Psoas muscle (tissue), 8 donors: Measurements from ENCODE around the gene PMEPA1. TPM values are rescaled to one million over a fixed set of nuclear protein-coding genes. Genes with fewer than 3 reads are reported as not detected.

Experiments used
- ATAC-seq, 4 donors: fragments of 200-7000 bp; cut with Tn5 transposase; one replicate each; pipeline ENCODE4 v1.9.1; 2020; ENCODE audit warnings: moderate library complexity in 3 of 4, mild to moderate bottlenecking in 2 of 4
- DNase-seq, 2 donors: peaks; one replicate each; pipeline ENCODE4 v3.0.0-alpha.2; 2020
- H3K27ac ChIP-seq: fragments of 200-600 bp; one replicate; pipeline ENCODE4 v1.8.0; 2022
- H3K27me3 ChIP-seq, 3 donors: fragments of 200-600 bp in 1 of 3; one replicate each; pipeline versions ENCODE4 v1.6.1 to v1.8.0; 2013 to 2022; ENCODE audit warnings: low read length in 2 of 3, mild to moderate bottlenecking in 2 of 3, moderate library complexity in 1 of 3; ENCODE audit not compliant: insufficient read depth in 3 of 3
- H3K36me3 ChIP-seq, 2 donors: fragments of 200-600 bp in 1 of 2; one replicate each; pipeline versions ENCODE4 v1.6.1 to v1.8.0; 2013 to 2022; ENCODE audit warnings: low read depth in 1 of 2, mild to moderate bottlenecking in 1 of 2, moderate library complexity in 1 of 2; ENCODE audit not compliant: insufficient read depth in 1 of 2
- H3K4me1 ChIP-seq: fragments of 200-600 bp; one replicate; pipeline ENCODE4 v1.8.0; 2022
- H3K4me3 ChIP-seq: fragments of 200-600 bp; one replicate; pipeline ENCODE4 v1.8.0; 2022; ENCODE audit warnings: mild to moderate bottlenecking
- H3K9me3 ChIP-seq: fragments of 200-600 bp; one replicate; pipeline ENCODE4 v1.8.0; 2022
- WGBS, 3 donors: extraction: QIAGEN DNeasy Blood & Tissue Kit; methylation state at CpG; one replicate each; pipeline versions ENCODE4 v1.1.6 to v1.1.7; 2013; 5-methylcytosine and 5-hydroxymethylcytosine counted together
- intact Hi-C, 2 donors: fragments of 100-400 bp; cut with DNase I; formaldehyde crosslinking; loops; one replicate each; pipeline versions ENCODE4 v1.11.0 to v1.14.2; 2022
- polyA plus RNA-seq, 3 donors: library from polyadenylated mRNA; stranded (reverse); fragments of 200-250 nt; gene quantifications; one replicate each; pipeline ENCODE4 v1.2.3, GENCODE V29; 2013
- total RNA-seq, 4 donors: library from RNA; stranded (reverse); fragmentation: NEBNext Ultra II Directional in 2 of 4; extraction: Animal tissue kit (Norgen Biotek cat#: 25700) in 2 of 4; gene quantifications; one replicate each; pipeline versions ENCODE4 v1.2.1 to v1.2.4, GENCODE V29; 2021 to 2023
- TF ChIP-seq, protein P1 (sequence below): fragments of 200-600 bp; IDR thresholded peaks from one replicate; pipeline ENCODE4 v1.8.0; 2022; ENCODE audit warnings: antibody characterized with exemption
- donor health status: healthy with polysubstance abuse.
- donor health status: DM: no; HTN: no; CAD: no; lungs with moderate emphysema.
- donor health status: Bipolar disorder and iron deficiency.
- donor health status: healthy.
- donor health status: DM: yes; HTN: yes; CAD: no.
- donor health status: DM: no; HTN: no; CAD: no.
- donor health status: DM: no; HTN: no; CAD: no.
- donor health status: DM: yes; HTN: yes; CAD: no.

The PMEPA1 gene
- total and polyA plus RNA-seq, 7 donors = 8.9 to 34.0 (median 17.1) TPM

DNA sequence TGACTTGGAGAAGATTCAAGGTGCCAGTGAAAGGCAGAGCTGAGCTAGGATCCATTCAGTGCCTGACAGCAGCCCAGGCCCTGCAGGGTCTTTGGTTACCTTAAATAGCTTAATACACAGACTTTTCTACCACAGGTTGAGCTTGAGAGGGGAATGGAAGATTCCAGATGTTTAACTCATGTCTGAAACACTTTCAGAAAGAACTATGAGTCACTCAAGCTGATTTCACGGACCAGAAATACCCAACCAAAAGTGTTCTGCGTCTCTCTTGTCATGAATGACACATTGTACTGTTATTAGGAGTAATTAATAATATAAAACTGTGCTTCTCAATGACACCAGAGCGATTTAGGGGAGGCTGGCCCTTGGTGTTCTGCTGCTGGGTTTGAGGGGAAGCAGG lies 6.4 kb upstream of the PMEPA1 start:
- DNase-seq (no peak), ATAC-seq (peak in 1 of 4 donors; percentile 34)
- H3K27me3 ChIP-seq = no peaks in the 10 kb centered on the region
- WGBS, 3 donors = 29 to 42% (median 38%) methylated on average over 3 of the region's 3 CpGs
- H3K9me3 ChIP-seq = no peaks in the 10 kb centered on the region
- TF ChIP-seq, protein P1, sequence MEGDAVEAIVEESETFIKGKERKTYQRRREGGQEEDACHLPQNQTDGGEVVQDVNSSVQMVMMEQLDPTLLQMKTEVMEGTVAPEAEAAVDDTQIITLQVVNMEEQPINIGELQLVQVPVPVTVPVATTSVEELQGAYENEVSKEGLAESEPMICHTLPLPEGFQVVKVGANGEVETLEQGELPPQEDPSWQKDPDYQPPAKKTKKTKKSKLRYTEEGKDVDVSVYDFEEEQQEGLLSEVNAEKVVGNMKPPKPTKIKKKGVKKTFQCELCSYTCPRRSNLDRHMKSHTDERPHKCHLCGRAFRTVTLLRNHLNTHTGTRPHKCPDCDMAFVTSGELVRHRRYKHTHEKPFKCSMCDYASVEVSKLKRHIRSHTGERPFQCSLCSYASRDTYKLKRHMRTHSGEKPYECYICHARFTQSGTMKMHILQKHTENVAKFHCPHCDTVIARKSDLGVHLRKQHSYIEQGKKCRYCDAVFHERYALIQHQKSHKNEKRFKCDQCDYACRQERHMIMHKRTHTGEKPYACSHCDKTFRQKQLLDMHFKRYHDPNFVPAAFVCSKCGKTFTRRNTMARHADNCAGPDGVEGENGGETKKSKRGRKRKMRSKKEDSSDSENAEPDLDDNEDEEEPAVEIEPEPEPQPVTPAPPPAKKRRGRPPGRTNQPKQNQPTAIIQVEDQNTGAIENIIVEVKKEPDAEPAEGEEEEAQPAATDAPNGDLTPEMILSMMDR = no peak
- H3K27ac ChIP-seq = peak overlapping the region; percentile 73
- H3K36me3 ChIP-seq = no peaks in the 10 kb centered on the region
- peaks cover 73% of the 10 kb centered on the region for H3K4me1 ChIP-seq
- no peak overlapping the region for H3K4me3 ChIP-seq
- intact Hi-C loops = loop anchor here in 1 of 2 donors (5.0 kb wide), 1 partner anchor 59 kb away; no protein-coding TSS in a partner anchor

DNA sequence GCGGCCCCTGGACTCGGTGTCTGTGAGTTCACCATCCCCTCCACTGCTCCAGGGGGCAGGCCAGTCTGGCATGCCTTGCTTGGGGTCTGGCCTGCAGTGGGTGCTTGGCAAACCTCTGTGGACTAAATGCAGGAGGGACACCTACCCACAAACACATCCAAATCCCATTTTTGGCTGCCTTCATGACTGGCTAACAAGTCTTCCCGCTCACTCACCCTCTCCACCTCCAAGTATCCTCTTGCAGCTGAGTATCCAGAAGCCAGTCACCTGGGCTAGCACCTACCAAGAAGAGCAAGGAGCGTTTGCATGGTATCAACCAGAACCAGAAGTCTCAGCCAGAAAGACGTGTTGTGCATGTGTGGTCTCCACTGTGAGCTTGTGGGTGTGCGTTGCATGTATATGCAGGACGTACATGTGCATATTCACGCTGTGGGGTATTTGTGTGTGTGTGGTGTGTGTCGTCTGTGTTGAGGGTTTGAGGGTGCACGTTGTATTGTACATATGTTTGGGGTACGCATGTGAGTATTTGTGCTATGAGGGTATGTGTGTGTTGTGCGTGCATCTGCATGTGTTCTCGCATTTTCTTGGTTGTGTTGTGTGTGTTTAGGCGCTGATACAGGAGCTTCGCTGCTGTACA lies 5.6 kb upstream of the PMEPA1 start:
- Histone ChIP-seq H3K27ac (peak overlapping the region; percentile 83), H3K9me3 (no peaks in the 10 kb centered on the region), H3K36me3 (no peaks in the 10 kb centered on the region), H3K4me1 (peaks cover 77% of the 10 kb centered on the region), H3K27me3 (no peaks in the 10 kb centered on the region), H3K4me3 (no peak overlapping the region)
- WGBS, 3 donors = 73 to 86% (median 75%) methylated on average over 15 of the region's 15 CpGs
- ATAC-seq (no peak), DNase-seq (no peak)
- intact Hi-C loops = loop anchor here in 1 of 2 donors (5.0 kb wide), 1 partner anchor 58 kb away; no protein-coding TSS in a partner anchor
- TF ChIP-seq, protein P1 = no peak

DNA sequence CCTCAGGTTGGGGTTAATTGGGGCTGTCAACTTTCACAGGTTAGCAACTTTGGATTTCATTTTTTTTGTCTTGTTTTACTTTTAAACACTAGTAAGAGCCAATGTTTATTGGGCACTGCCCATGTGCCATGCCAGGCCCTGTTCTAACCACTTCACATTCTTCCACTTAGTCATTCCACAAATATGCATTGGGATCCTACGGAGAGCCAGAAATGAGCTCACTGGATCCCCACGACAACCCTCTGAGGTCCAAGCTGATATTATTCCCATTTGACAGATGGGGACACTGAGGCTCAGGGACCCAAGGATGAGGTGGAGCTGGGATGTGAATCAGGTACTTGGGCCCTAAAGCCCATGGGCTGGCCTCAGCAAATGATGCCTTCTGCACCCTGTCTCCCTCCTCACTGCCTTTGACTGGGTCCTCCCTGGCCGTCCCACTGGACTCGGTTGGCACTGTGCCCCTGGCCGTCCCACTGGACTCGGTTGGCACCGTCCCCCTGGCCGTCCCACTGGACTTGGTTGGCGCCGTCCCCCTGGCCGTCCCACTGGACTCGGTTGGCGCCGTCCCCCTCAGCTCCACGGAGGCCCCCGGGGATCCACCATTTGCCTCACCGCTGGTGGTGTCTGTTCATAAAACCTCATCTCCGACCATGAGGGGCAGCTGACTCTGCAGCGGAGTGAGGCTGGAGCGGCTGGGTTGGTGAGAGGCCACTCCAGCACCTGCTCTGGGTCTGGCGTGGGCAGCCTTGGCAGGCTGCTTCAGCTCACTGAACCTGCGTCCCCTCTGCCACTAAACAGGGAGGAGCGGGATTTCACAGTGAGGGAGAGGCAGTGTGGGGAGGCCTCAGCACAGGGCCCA lies 4.8 kb upstream of the PMEPA1 start:
- ATAC-seq = peak in 1 of 4 donors; percentile 31
- WGBS, 3 donors = 30 to 61% (median 43%) methylated on average over 21 to 23 of the region's 23 CpGs
- H3K9me3 ChIP-seq = no peaks in the 10 kb centered on the region
- TF ChIP-seq, protein P1 = no peak
- intact Hi-C loops = loop anchor here in 1 of 2 donors (5.0 kb wide), 1 partner anchor 57 kb away; no protein-coding TSS in a partner anchor
- no peaks in the 10 kb centered on the region for H3K27me3 ChIP-seq
- peaks cover 77% of the 10 kb centered on the region for H3K4me1 ChIP-seq
- H3K4me3 ChIP-seq = no peak overlapping the region
- peak overlapping the region; percentile 83 for H3K27ac ChIP-seq
- no peak for DNase-seq
- H3K36me3 ChIP-seq = no peaks in the 10 kb centered on the region

DNA sequence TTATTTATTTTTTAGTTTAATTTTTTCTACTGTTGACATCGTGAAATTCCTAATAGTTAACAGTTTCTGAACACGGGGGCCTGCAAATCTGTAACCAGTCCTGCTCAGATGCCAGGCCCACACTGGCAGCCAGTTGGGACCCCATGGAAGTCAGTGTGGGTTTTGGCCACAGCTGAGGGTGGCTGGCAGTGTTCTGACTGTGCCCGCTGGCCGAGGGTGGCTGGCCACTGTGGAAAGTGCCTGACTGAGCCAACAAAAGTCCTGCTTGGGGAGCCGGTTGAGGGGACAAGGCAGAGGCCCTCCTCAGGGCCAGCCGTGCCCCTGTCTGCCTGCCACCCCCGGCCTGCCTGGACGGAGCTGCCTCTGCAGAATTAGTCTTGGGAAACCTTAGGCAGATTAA lies 4.1 kb upstream of the PMEPA1 start:
- Histone ChIP-seq H3K36me3 (no peaks in the 10 kb centered on the region), H3K27me3 (no peaks in the 10 kb centered on the region), H3K4me3 (no peak overlapping the region), H3K9me3 (no peaks in the 10 kb centered on the region), H3K4me1 (peaks cover 77% of the 10 kb centered on the region), H3K27ac (peak overlapping the region; percentile 83)
- DNase-seq = no peak
- ATAC-seq = no peak
- TF ChIP-seq, protein P1 = no peak
- 19 to 52% (median 39%) methylated on average over 8 of the region's 8 CpGs for WGBS, 3 donors
- intact Hi-C loops = no loop called here
